ENCODE data around the gene ENTPD2. TPM values are rescaled to one million over a fixed set of nuclear protein-coding genes. Genes with fewer than 3 reads are reported as not detected.

ENTPD2 gene
- total RNA-seq, 1 experiment from 2014 or later: 4.0 TPM

GRCh38 chr9:137087409-137087925, 33.6 kb upstream of the ENTPD2 start:
- Histone ChIP-seq H4K5ac (ENCODE audit: insufficient read length, low read depth, low read length) (no peak overlapping the region), H3K56ac (ENCODE audit: insufficient read length, low read depth, low read length) (no peak overlapping the region), H3K9ac (ENCODE audit: extremely low read depth, insufficient read length, low read length) (peak overlapping the region; percentile 29), H3K27me3 (ENCODE audit: insufficient read depth, low read length) (no peaks in the 10 kb centered on the region), H3T11ph (ENCODE audit: low read length) (no peak overlapping the region), H3K9me3 (ENCODE audit: control insufficient read depth, low read depth, low read length) (no peaks in the 10 kb centered on the region), H3K4ac (ENCODE audit: low read depth, low read length) (no peak overlapping the region), H3K23ac (ENCODE audit: insufficient read length, low read depth, low read length) (no peak overlapping the region), H3K79me1 (ENCODE audit: insufficient read depth, low read depth, low read length, poor library complexity, severe bottlenecking) (no peaks in the 10 kb centered on the region), H2BK20ac (ENCODE audit: low read depth, low read length, poor library complexity, severe bottlenecking) (no peak overlapping the region), H3K4me2 (ENCODE audit: insufficient read depth, insufficient read length, low read length) (peak overlapping the region; percentile 79), H2BK12ac (ENCODE audit: insufficient read length, low read depth, low read length) (no peak overlapping the region), H2AK5ac (ENCODE audit: insufficient read length, low read length) (no peak overlapping the region), H3K18ac (ENCODE audit: insufficient read length, low read depth, low read length) (peak overlapping the region; percentile 31), H2BK5ac (ENCODE audit: insufficient read length, low read length) (no peak overlapping the region), H3K27ac (ENCODE audit: insufficient read length, low read depth, low read length) (no peak overlapping the region), H2AFZ (ENCODE audit: low read length) (no peak overlapping the region), H2BK15ac (ENCODE audit: low read depth, low read length) (no peak overlapping the region; the same call in 1 of the 2 replicates), H4K8ac (replicated peaks; ENCODE audit: insufficient read length, low read depth, low read length) (no peak overlapping the region), H3K4me1 (ENCODE audit: insufficient read depth, low read length) (no peaks in the 10 kb centered on the region), H2BK120ac (ENCODE audit: low read depth, low read length, poor library complexity, severe bottlenecking) (no peak overlapping the region), H3K79me2 (ENCODE audit: insufficient read depth, low read length) (no peaks in the 10 kb centered on the region), H3K23me2 (ENCODE audit: insufficient read length, low read depth, low read length, poor library complexity, severe bottlenecking) (peaks cover 12% of the 10 kb centered on the region), H4K91ac (ENCODE audit: insufficient read length, low read depth, low read length) (no peak overlapping the region), H4K20me1 (ENCODE audit: control insufficient read depth, insufficient read depth, insufficient read length) (no peaks in the 10 kb centered on the region), H3K14ac (ENCODE audit: insufficient read depth, low read length) (no peak overlapping the region; the same call in 1 of the 2 replicates)
- H3K27me3 Mint-ChIP-seq (ENCODE audit: low read depth): peaks cover 6% of the 10 kb centered on the region
- H3K9me3 Mint-ChIP-seq: no peaks in the 10 kb centered on the region
- H3K4me1 Mint-ChIP-seq: peaks cover 17 to 21% of the 10 kb centered on the region in 2 experiments
- no CpG with 5 or more reads among the region's 22 CpGs for WGBS (ENCODE audit: extremely low coverage, insufficient read length, low lambda C conversion rate)
- H3K4me3 Mint-ChIP-seq: peak overlapping the region; percentile 82 to 89
- peak overlapping the region in 2 of 3 experiments; percentile 14 to 77; a peak in 3 of 7 replicates for H3K27ac Mint-ChIP-seq
- DNase-seq: no peak
- H3K36me3 Mint-ChIP-seq (ENCODE audit: insufficient read depth in 1 of 3, low read depth in 3 of 3): peaks cover 2 to 12% (median 4%) of the 10 kb centered on the region in 3 experiments; a peak in 5 of 7 replicates
- TF ChIP-seq CTCF (conservative IDR thresholded peaks at IDR 0.05): no peak

Data from H9 (cell line).